Fibroblast of peridontal ligament (primary cell): ENCODE results near the gene ZNF544.

Experiments
- DNase-seq: peaks from one replicate; pipeline ENCODE4 v3.0.0-alpha.2; 2010; ENCODE audit errors: extremely low read depth

The ZNF544 gene

DNA sequence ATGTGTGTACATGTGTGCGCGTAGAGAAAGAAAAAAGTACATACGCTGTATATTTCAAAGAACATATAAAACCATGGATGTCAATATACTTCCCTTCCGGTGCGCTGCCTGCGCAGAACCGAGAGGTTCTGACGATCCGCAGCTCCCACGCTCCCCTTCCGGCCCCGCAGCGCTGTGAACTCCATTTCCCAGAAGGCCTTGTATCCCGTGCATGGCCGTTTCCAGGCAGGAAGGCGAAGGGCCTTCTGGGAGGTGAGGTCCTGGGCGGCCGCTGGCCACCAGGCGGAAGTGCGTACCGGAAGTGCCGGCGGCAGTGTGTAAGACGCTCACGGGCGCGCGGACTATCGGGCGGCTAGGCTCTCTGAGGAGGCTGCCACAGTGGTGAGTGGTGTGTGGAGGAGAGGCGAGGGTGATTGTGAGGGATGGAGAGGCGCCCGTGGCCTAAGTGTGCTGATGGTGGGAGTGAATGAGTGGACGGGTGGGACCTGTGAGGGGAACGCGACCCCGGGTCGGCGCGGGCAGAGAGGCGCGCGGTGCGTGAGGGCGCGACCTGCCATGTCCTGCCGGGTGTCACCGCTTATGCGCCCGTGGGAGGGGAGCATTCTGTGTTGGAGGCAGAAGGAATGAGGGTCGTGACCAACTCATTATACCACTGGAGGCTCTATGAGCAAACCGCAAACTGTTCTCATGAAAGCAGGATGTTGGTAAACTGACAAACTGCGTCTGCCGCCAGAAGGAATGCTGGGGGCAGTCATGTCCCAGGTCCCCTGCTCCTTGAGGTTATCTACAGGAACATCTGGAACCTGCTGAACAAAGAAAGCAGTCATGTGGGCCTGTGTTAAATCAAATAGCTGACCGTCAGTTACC is 76.6 kb downstream of the ZNF544 start, which contains the start of gene ERVK3-1:
Gene ERVK3-1, plus strand, starts transcription at position 313 of the 867 bp plus-strand sequence. CDS start 6,792 bp downstream, outside the sequence.
- peak; percentile 94 for DNase-seq

DNA sequence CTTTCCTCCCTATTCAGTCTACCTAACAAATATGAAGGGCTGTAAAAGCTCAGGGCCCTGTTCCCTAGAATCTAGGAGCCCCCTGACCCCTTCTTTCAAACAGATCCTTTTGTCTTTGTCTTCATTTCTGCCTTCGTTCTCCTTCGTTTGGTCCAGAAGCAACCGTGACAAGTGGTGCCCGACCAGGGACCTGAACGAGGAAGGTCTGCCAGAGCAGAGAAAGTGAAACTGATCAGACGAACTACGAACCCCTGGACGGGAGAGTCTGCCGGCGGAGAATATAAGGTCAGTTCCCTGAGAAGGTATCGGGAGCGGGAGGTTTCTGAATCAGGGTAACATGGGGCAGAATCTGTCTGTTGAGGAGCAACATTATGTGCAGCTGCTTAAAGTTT is 77.2 kb downstream of the ZNF544 start:
- DNase-seq, result peak; percentile 8

DNA sequence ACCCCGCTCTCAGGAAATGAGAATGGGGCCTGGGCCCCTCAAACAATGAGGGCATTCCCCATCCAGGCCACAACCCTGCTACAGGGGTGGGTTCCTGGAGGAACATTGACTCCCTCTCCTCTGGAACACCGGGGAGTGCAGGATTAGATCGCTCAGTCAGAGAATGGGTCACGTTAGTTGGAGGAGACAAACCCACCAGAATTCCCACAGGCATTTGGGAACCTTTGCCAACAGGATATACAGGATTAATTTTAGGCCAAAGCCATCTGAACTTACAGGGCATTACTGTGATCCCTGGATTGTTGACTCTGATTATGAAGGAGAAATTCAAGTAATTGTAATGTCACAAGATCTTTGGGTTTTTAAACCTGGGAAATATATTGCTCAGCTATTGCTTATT is 79.0 kb downstream of the ZNF544 start:
- DNase-seq, result no peak

DNA sequence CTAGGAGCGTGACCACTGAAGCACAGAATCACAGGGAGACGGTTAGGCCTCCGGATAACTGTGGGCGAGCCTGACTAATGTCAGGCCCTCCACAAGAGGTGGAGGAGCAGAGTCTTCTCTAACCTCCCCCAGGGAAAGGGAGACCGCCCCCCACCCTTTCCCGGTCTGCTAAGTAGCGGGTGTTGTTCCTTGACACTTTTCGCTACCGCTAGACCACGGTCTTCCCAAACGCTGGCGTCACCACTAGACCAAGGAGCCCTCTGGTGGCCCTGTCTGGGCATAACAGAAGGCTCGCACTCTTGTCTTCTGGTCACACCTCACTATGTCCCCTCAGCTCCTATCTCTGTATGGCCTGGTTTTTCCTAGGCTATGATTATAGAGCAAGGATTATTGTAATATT is 82.0 kb downstream of the ZNF544 start:
- DNase-seq, result peak; percentile 12

DNA sequence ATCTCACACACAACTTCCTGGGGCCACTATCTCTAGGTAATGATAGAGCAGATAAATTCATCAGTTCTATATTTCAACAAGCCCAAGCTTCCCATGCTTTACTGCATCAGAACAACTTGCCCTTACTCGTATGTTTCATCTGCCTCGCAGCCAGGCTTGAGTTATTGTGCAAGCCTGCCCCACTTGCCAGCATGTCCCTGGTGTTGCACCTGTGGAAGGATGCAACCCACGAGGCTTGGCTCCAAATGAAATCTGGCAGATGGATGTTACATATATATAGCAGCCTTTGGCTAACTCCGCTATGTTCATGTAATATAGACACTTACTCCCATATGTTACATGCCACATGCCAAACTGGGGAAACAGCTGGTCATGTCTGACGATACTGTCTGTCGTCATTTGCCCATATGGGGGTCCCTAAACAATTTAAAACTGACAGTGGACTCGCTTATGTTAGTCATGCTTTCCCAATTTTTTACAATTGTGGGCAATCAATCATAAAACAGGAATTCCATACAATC is 82.7 kb downstream of the ZNF544 start:
- DNase-seq, result no peak
